Measurements from ENCODE around the gene LCP1. TPM values are rescaled to one million over a fixed set of nuclear protein-coding genes. Genes with fewer than 3 reads are reported as not detected.

Gene LCP1
- total RNA-seq, 1 donor from 2014 or later = 234 TPM

DNA sequence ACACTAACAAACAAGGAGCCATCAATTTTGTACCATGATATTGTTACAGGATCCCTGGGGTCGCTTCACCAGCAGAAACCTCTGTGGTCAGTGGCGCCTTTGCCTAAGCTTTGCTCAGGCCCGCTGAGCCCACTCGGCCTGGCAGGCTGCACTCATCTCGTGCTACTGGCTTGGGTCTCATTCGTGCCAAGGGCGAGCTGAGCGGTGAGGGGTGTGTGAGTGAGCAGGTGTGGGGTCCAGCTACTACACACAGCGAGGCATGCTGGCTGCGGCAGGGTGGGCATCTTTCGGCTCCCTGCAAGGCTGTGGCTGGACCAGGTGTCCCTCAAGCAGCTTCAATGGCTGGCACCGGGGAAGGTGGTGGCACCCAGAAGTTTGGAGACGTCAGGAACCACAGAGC lies 96.2 kb downstream of the LCP1 start:
- H3K27me3 ChIP-seq = no peaks in the 10 kb centered on the region
- TF ChIP-seq, protein P1, sequence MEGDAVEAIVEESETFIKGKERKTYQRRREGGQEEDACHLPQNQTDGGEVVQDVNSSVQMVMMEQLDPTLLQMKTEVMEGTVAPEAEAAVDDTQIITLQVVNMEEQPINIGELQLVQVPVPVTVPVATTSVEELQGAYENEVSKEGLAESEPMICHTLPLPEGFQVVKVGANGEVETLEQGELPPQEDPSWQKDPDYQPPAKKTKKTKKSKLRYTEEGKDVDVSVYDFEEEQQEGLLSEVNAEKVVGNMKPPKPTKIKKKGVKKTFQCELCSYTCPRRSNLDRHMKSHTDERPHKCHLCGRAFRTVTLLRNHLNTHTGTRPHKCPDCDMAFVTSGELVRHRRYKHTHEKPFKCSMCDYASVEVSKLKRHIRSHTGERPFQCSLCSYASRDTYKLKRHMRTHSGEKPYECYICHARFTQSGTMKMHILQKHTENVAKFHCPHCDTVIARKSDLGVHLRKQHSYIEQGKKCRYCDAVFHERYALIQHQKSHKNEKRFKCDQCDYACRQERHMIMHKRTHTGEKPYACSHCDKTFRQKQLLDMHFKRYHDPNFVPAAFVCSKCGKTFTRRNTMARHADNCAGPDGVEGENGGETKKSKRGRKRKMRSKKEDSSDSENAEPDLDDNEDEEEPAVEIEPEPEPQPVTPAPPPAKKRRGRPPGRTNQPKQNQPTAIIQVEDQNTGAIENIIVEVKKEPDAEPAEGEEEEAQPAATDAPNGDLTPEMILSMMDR (IDR thresholded peaks at IDR 0.05) = no peak
- ATAC-seq = no peak
- intact Hi-C loops (cut with DNase I) = no loop called here
- no peak overlapping the region for H3K4me3 ChIP-seq
- H3K27ac ChIP-seq = no peak overlapping the region
- no peaks in the 10 kb centered on the region for H3K9me3 ChIP-seq
- DNase-seq = no peak
- H3K4me1 ChIP-seq = no peaks in the 10 kb centered on the region
- H3K36me3 ChIP-seq = no peaks in the 10 kb centered on the region

- intact Hi-C loops (cut with DNase I) = no loop called here
- Histone ChIP-seq H3K4me1 (no peaks in the 10 kb centered on the region), H3K27ac (no peak overlapping the region), H3K36me3 (no peaks in the 10 kb centered on the region), H3K9me3 (no peaks in the 10 kb centered on the region), H3K4me3 (no peak overlapping the region), H3K27me3 (no peaks in the 10 kb centered on the region)
- TF ChIP-seq, protein P1 (IDR thresholded peaks at IDR 0.05) = no peak
- ATAC-seq (no peak), DNase-seq (no peak)
Measured at GRCh38 chr13:46082324-46082723, 99.7 kb downstream of the LCP1 start.

DNA sequence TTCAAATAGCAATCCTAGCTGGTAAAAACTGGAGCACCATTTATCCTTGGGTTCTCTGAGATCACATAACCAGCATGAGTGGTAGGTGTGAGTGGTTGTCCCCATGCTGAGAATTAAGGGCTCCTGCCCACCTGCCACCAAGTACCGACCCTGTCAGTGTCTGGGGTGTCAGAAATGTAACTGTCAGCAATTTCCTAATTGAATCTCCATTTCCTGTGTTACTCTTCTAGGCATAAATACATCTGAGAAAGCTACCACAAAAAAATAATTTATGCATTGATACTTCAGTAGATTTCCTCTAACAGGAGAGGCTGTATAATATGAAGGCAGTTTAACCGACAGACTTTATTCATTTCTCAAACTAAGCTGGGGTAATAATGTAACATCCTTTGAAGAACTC lies 102.2 kb downstream of the LCP1 start:
- Histone ChIP-seq H3K4me1 (no peaks in the 10 kb centered on the region), H3K27ac (no peak overlapping the region)
- intact Hi-C loops (cut with DNase I) = no loop called here

DNA sequence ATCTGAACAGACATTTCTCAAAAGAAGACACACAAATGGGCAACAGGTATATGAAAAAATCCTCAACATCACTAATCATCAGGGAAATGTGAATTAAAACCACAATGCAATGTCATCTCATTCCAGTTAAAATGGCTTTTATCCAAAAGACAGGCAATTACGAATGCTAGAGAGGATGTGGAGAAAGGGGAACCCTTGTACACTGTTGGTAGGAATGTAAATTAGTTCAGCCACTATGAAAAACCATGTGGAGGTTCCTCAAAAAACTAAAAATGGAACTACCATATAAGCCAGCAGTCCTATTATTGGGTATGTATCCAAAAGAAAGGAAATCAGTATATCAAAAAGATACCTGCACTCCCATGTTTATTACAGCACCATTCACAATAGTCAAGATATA lies 104.7 kb downstream of the LCP1 start:
- intact Hi-C loops (cut with DNase I) = no loop called here
- no peak overlapping the region for H3K27ac ChIP-seq

More for the DNA sequence above, 102.2 kb downstream of the LCP1 start:
- H3K36me3 ChIP-seq = no peaks in the 10 kb centered on the region
- DNase-seq (no peak), ATAC-seq (no peak)
- no peaks in the 10 kb centered on the region for H3K9me3 ChIP-seq
- no peaks in the 10 kb centered on the region for H3K27me3 ChIP-seq
- H3K4me3 ChIP-seq = no peak overlapping the region
- TF ChIP-seq, protein P1 (IDR thresholded peaks at IDR 0.05) = no peak

GRCh38 chr13:46076827-46077226 lies 105.2 kb downstream of the LCP1 start:
- Histone ChIP-seq H3K36me3 (no peaks in the 10 kb centered on the region), H3K27me3 (no peaks in the 10 kb centered on the region), H3K4me3 (no peak overlapping the region), H3K9me3 (no peaks in the 10 kb centered on the region), H3K4me1 (no peaks in the 10 kb centered on the region), H3K27ac (no peak overlapping the region)
- ATAC-seq (no peak), DNase-seq (no peak)
- TF ChIP-seq, protein P1 (IDR thresholded peaks at IDR 0.05) = no peak
- intact Hi-C loops (cut with DNase I) = no loop called here

More for the DNA sequence above, 104.7 kb downstream of the LCP1 start:
- H3K4me3 ChIP-seq = no peak overlapping the region
- TF ChIP-seq, protein P1 (IDR thresholded peaks at IDR 0.05) = no peak
- H3K36me3 ChIP-seq = no peaks in the 10 kb centered on the region
- no peaks in the 10 kb centered on the region for H3K4me1 ChIP-seq
- ATAC-seq (no peak), DNase-seq (no peak)
- H3K9me3 ChIP-seq = no peaks in the 10 kb centered on the region
- H3K27me3 ChIP-seq = no peaks in the 10 kb centered on the region

Other genes starting within 250 kb of the LCP1 start
- 49.2 TPM for gene ZC3H13, start 129.4 kb downstream of the LCP1 start, total RNA-seq
- gene CPB2, start 77.1 kb downstream of the LCP1 start, total RNA-seq = 74.4 TPM
- 0.29 TPM for gene LRRC63, start 29.8 kb upstream of the LCP1 start, total RNA-seq
- gene RUBCNL, start 205.1 kb upstream of the LCP1 start, total RNA-seq = 2.9 TPM